SK-N-SH (cell line): ENCODE measurements around the gene CTBS.

Experiments used
- CTCF ChIP-seq: fragments of 200-600 bp; sonication (generic); IDR thresholded peaks from 2 replicates; pipeline ENCODE4 v1.6.1; 2017; ENCODE audit warnings: antibody characterized with exemption, mild to moderate bottlenecking, moderate library complexity
- EP300 ChIP-seq, 2 experiments: IDR thresholded peaks; 2 replicates each; pipeline versions ENCODE4 v1.4.0 to v1.6.1; 2012; ENCODE audit warnings: borderline replicate concordance in 1 of 2, low read depth in 1 of 2, low read length in 1 of 2
- EZH2phosphoT487 ChIP-seq: fragments of 200-600 bp; sonication (generic); IDR thresholded peaks from 2 replicates; pipeline ENCODE4 v1.6.1; 2017; ENCODE audit warnings: low read depth, mixed run types, mild to moderate bottlenecking, antibody characterized with exemption, moderate library complexity, borderline replicate concordance
- GABPA ChIP-seq: IDR thresholded peaks from 2 replicates; pipeline ENCODE4 v1.4.0; 2012; ENCODE audit warnings: low read depth, mild to moderate bottlenecking
- GATA2 ChIP-seq: sonication (generic); formaldehyde crosslinking; IDR thresholded peaks from 2 replicates; pipeline ENCODE4 v1.5.0; 2020; ENCODE audit warnings: mild to moderate bottlenecking, missing genetic modification reagents
- POLR2AphosphoS5 ChIP-seq: IDR thresholded peaks from 2 replicates; pipeline ENCODE4 v1.6.1; 2012; ENCODE audit warnings: low read depth, low read length
- RAD21 ChIP-seq: IDR thresholded peaks from 2 replicates; pipeline ENCODE4 v1.6.1; 2012; ENCODE audit warnings: mild to moderate bottlenecking, low read length
- REST ChIP-seq: IDR thresholded peaks from 2 replicates; pipeline ENCODE4 v1.6.1; 2012; ENCODE audit warnings: mild to moderate bottlenecking, low read depth, low read length, moderate library complexity
- TCF12 ChIP-seq: IDR thresholded peaks from 2 replicates; pipeline ENCODE4 v1.4.0; 2012
- USF2 ChIP-seq: fragments of 150-350 bp; IDR thresholded peaks from 2 replicates; pipeline ENCODE4 v1.6.1; 2017; ENCODE audit warnings: antibody characterized with exemption, low read length, low read depth, borderline replicate concordance
- YY1 ChIP-seq: IDR thresholded peaks from 2 replicates; pipeline ENCODE4 v1.4.0; 2012; ENCODE audit warnings: low read depth, mild to moderate bottlenecking

GRCh38 chr1:84506729-84507453, 67.3 kb downstream of the CTBS start:
- TF ChIP-seq REST = no peak
- TF ChIP-seq POLR2AphosphoS5 = no peak
- no peak for TF ChIP-seq GATA2 (CRISPR knock-in tag)
- no peak for TF ChIP-seq EZH2phosphoT487
- no peak for TF ChIP-seq TCF12
- no peak for TF ChIP-seq GABPA
- TF ChIP-seq YY1 = no peak
- TF ChIP-seq RAD21 = no peak
- no peak for TF ChIP-seq CTCF
- TF ChIP-seq USF2 = no peak
- TF ChIP-seq EP300 (IDR thresholded peaks at IDR 0.05; ENCODE audit: borderline replicate concordance in 1 of 2, low read depth in 1 of 2, low read length in 1 of 2) = no peak
